Peyer's patch (tissue), 4 donors: Measurements from ENCODE around the gene TMC6.
"Not testable (repeated sequence)": the region's sequence is repeated elsewhere in the genome, so short reads cannot be mapped to it uniquely, and the experiment has no call there.

Source experiments
- CTCF ChIP-seq, 6 experiments: fragments of 450-650 bp in 4 of 6; fragments of 200-600 bp in 2 of 6; sonication (generic) in 1 of 6; IDR thresholded peaks; one replicate each; pipeline ENCODE4 v1.5.1; 2017 to 2019; ENCODE audit warnings: antibody characterized with exemption in 6 of 6, mild to moderate bottlenecking in 3 of 6, moderate library complexity in 1 of 6
- POLR2A ChIP-seq, 2 donors: fragments of 450-650 bp; IDR thresholded peaks; one replicate each; pipeline ENCODE4 v1.5.1; 2017; ENCODE audit warnings: antibody characterized with exemption in 2 of 2, mild to moderate bottlenecking in 2 of 2, moderate library complexity in 2 of 2

DNA sequence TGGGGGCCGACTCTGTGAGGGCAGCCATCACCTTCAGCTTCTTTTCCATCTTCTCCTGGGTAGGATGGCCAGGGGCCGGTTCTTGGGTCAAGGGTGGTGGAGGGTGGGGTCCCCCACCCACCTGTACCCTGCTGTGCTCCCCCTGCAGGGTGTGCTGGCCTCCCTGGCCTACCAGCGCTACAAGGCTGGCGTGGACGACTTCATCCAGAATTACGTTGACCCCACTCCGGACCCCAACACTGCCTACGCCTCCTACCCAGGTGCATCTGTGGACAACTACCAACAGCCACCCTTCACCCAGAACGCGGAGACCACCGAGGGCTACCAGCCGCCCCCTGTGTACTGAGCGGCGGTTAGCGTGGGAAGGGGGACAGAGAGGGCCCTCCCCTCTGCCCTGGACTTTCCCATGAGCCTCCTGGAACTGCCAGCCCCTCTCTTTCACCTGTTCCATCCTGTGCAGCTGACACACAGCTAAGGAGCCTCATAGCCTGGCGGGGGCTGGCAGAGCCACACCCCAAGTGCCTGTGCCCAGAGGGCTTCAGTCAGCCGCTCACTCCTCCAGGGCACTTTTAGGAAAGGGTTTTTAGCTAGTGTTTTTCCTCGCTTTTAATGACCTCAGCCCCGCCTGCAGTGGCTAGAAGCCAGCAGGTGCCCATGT is 43.2 kb upstream of the TMC6 start:
- not testable (repeated sequence) for TF ChIP-seq CTCF, POLR2A (IDR thresholded peaks at IDR 0.05)
